GM21576 (cell line): ENCODE data around the gene PTPRK.

Experiments used
- ATAC-seq: cut with Tn5 transposase; IDR thresholded peaks from one replicate; pipeline ENCODE4 v1.9.1; 2021; ENCODE audit warnings: mild to moderate bottlenecking, moderate library complexity; ENCODE audit not compliant: unreplicated experiment

The PTPRK gene

DNA sequence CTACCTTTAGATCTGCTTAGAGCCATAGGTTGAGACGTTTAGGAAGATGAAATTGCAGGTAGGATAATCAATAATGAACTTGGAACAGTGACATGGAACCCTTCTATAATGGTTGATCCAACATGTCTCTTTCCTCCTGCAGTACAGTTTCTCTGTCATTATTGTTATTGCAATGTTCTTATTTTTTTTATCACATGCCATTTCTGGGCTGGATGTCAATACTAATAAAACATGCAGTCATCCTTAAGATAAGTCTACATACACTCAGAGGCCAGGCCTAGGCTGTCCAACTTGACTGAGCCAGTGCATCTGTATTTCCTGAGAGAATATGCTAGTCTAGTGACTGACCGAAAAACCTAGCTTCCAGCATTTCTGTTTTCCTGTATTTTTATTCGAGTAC is 544.3 kb downstream of the PTPRK start:
- ATAC-seq, result no peak

DNA sequence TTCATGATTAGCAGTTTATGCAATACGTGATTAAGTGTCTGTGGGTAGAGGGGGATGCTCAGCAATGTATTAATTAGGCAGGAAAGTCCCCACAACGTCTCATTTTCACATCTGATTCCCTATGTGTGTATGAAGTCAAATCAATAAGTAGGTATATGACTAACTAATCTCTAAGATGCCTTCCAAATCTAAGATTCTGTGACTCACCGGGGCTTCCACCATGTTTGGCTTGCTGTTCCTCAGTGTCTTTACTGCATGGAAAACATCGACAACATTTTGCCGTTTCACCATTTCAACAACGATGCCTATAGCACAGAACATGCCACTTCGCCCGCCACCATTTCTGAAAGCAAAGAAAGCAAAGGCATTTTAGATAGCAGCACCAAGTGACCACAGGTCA is 547.6 kb downstream of the PTPRK start:
- no peak for ATAC-seq

DNA sequence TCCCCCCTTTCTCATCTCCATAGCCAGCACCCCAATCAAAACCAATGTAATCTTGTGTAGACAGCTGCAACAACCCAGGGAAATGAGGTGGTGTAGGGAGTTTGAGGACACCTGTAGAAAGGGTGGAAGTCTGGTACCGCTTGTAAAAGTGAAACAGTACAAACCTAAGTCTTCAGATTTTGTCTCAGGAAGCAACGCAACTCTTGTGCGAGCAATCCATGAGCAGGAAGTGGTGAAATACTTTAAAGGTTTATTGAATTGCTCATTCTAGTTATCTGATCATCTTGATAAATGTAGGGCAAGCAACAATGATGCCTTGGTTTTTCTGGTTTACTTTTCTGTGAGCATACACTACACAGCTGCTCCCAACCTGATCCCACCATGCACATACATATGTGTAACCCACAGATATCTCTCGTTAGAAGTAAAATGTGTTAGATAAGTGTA is 548.4 kb downstream of the PTPRK start:
- no peak for ATAC-seq

DNA sequence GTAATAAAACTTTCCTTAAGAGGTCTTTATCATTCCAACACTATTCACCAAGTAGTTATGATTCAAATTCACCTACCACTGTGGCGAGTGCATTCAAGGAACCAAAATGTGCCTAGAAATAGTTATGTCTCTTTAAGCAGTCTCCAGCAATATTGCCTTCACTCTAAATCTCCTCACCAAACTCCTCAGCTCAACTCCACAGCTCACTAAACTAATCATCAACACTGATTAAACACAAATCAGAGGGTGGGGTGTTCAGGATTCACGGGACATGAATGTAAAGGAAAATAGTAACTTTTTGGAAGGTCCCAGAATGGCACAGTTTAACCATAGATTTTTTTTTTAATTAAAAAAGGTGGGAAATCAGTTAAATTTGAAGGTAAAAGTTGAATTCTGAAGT is 549.0 kb downstream of the PTPRK start:
- no peak for ATAC-seq

DNA sequence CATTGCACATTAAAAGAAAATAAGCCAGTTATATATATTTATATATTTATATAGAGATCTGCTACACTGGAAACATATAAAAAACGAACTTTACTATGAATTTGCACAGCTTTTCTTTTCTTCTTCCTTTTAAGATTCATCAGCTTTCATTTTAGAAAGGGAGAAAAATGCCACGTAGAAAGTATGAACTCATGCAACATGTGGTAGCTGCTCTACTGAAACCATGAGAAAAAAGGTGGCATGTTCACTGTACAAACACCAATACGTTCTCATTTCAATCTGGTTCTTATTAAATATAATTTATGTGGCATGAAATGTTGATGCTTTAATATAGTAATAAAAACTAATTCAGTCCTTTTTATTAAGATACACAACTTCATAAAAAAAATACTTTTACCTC is 550.7 kb downstream of the PTPRK start:
- no peak for ATAC-seq

DNA sequence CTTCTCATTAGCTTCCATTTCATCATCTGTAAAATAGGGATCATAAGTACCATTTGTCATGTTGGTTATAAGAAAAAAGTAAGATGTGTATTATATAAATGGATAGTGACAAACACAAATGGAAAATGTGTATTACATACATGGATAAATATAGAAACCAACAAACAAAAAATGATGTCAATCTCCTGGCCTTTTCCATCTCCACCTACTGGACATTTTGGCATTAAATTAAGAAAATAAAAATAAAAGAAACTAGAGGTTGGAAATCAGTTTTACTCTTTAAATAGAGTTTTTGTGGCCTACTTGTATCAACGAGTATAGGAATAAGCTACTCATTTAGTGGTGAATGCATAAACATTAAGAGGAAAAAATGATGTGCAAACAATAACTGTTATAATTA is 552.0 kb downstream of the PTPRK start:
- ATAC-seq, result no peak

DNA sequence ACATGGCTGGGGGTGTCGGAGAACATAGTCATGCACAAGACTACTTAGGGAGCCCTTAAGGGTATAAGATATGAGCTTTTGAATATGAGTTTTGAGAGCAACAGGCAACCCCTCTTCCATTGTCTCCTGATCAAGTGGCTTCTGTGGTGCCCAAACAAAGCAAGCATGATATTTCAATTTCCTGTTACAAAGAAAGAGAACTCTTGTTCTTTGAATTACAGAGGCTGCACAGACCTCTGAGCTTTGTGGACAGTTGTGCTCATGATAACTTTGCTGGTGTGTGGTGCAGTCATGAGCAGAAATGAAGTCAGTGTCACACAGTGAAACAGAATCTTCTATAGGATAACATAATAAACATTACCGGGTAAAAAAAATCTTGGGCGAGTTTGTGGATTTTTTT is 552.7 kb downstream of the PTPRK start:
- ATAC-seq, result no peak

DNA sequence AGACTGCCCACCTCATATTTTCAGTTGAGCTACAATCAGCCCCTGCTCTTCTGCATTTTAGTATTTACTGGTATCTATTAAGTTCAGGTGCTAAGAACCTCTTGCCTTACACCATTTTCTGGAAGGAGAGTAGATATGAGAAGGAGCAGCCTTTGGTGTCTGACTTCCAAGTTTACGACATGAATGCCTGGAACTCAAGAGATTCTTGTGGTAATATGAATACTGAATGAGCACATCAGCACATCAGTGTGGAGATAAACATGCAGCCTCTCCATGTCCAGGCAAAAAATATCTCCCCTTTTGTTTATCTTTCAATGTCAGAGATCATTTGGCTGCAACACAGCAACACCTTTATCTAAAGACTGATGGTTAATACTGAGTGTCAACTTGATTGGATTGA is 553.8 kb downstream of the PTPRK start:
- no peak for ATAC-seq

DNA sequence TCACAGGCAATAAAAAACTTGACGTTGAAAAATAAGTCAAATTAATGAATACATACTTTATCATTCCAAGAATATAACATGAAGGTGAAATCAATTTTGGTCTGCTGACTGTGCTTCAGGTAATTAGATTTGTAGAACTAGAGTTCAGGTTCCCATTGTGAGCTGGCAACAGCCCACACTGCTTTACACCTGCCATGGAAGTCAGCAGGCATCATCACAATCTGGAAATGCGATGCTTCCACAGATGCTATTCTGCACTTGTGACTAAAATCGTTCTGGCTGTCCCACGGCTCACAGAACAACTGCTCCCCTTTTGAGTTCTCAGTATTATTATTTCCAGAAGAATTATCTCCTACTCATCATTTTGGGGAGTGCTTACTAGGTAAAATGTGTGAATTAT is 556.9 kb downstream of the PTPRK start:
- ATAC-seq, result no peak

DNA sequence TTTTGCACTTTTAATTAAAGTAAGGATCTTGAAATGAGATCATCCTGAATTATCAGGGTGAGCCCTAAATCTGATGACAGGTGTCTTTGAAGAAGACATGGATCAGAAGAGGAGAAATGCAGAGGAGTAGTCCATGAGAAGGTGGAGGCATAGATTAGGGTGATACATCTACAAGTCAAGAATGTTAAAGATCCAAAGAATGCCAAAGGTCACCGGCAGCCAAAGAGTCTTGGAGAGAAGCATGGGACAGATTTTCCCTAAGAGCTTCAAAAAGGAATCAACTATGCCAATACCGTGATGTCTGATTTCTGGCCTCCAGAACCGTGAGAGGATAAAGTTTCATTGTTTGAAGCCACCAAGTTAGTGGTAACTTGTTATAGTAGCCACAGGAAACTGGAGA is 560.5 kb downstream of the PTPRK start:
- ATAC-seq, result no peak

DNA sequence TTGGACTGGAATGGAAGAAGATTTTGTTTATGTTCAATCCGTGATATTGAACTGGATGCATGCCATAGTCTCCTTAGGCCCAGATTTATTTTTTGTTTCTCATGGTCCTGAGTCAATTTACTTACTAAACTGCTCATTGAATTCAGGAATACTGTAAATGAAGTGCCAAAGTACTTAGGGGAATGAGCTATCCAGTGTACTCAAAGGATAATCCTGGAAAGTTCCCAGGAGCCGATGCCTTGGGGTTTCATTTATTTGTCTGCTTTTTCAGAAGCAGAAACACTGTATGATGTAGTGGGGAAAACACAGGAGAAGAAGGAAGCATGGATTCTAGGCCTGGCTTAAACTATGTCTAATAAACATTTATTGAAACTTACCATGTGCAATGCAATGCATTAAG is 563.4 kb downstream of the PTPRK start:
- ATAC-seq, result no peak

DNA sequence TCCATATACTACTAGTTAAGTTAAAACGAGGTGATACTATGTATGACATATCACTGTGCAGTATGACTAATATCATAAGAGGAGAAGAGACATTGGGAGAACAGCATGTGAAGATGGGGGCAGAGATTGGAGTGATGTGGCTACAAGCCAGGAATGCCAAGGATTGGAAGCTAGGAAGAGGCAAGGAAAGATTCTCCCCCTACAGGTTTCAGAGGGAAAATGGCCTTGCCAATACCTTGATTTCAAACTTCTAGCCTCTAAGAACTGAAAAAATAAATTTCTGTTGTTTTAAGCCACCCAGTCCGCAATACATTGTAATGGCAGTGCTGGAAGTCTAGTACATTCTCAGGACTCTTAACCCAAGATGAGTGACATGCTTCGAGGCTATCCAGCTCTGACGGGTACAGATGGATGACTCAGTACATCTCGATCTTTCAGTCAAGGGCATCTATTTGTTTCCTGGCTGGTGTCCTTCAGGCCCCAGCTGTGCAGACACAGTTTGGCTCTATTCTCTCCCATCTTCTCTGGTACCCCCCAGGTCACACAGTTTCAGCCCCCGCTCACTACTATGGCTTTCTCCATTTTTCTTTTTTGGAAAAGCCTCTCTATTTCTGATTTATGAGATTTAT is 564.0 kb downstream of the PTPRK start:
- no peak for ATAC-seq

DNA sequence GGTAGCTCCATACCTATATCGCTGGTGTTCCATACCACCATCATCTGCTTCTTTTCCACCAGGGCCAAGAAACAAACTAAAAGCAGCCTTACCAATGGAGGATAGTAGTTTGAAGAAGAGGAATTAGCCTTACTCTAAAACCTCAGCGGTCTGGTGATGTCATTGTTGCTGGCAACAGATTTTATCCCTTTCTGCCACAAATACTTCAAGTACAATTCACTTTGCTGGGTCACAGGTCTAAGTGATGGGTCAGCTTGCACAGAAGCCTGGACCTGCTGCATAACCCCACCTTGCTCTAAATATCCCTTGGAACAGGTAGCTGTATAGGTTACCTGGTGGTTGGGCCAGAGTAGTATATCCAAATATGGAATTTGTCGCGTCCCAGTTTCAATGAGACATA is 566.3 kb downstream of the PTPRK start:
- no peak for ATAC-seq

DNA sequence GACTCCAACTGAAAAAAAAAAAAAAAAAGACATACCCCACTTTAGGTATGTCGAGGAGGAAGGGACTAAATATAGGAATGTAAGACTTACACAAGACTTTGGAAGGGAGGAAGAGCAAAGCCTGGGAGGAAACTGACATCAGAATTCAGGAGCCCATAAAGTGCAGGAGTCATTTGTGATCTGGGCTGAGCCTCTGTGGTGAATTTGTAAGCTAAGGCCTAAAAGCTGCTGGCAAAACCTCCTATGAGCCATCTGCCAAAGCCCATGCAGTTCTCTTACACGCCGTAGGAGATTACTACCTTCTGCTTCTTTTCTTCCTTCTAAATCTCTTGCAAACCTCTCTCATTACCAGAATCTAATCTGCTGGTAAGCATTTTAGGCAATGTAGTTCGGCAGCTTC is 567.6 kb downstream of the PTPRK start:
- ATAC-seq, result no peak

DNA sequence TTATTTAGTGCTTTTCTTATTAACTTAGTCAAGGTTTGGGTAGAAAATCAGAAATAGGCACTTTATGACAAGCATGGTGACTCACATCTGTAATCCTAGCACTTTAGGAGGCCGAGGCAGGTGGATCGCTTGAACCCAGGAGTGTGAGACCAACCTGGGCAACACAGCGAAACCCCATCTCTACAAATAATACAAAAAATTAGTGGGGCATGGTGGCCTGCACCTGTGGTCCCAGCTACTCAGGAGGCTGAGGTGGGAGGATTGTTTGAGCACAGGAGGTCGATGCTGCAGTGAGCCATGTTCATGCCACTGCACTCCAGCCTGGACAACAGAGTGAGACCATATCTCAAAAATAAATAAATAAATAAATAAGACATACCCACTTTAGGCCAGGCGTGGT is 568.2 kb downstream of the PTPRK start:
- no peak for ATAC-seq

DNA sequence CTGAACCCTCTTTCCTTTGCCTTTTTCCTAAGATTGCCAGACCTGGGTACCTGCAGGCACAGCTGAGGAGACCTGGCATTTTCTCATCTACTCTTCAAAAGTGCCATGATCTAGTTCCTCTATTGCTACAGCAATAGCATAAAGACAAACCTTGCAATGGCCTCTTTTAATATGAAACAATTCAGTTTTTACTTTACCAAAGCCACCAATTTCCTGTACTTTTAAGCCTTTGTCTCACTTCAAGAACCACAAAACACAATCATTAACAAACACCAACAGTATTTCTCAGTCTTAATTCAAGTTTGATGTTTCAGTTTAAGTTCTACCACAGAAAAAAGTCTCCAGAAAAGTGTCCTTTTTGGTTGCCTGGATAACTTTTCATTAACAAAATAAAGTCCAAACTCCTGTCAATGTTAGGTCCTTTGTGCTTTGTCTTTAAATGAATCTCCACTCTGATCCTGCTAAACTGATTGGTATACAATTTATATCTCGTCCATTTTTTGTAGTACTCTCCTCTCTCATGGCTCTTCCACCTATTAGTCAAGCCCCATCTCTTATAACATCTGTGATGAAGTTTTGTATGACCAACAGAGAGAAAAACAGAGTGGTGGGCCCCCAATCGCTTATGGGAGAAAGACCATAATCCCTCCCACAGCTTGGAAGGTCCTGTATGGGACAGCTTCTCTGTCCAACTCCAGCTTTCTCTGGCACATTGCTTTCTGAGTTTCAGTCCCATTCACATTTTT is 569.1 kb downstream of the PTPRK start:
- peak; percentile 74 for ATAC-seq

DNA sequence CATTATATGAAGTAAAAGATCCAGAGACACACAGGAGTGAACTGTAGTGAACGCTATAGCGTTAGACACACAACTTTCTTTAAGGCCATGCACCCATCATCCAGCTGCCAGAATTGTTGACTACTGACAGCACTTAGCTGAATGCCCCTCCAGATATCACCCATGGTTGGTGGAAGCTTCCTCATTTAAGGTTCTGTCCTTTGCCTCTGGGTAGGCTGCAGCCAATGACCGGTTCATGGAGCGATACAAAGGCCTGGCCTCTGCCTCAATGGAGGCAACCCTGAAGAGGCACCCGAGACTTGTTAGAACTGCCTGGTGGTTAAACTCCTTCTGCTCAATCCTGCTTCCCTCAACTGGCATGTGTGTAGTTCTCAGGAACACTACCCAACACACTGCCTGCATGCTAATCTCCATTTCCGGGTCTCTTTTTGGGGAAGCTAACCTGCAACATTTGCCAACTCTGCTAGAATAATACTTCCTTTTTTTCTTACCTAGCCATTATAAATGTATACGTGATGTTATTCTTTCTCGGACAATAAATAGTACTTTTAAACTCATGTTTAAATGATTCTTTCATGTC is 569.7 kb downstream of the PTPRK start:
- ATAC-seq, result peak; percentile 36

DNA sequence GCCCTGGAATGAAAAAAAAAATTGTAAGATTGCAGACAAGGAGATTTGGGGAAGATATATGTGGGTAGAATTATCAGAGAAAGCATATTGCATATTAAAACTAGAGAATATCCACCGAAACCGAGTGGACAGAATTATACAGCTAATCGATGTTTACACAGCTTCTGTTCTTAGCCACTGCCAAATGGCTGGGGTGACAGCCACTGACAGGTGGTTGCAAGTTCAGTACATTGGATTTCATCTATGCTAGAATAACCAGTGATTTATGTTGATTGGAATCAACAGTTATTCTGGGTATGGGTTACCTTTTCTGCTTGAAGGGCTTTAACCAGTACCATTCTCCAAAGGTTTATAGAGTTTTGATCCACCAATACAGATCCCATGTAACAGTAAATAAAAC is 571.1 kb downstream of the PTPRK start:
- no peak for ATAC-seq

DNA sequence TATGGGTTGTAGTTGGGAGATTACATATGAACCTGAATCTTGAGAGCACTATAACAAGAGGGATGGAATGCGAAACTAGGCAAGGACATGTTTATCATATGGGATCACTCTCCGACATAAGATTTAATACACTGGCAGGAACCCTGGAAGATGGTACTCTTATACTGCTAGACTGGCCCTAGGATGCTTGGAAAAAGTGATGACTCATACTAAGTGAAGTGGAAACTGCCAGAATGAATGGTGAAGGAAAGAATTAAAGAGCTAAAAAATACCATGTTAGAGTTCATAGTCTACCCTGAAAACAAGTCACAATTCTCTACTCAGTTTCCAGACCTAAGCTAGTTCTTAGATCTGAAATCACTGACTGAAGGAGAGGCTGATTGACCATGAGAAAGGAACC is 574.0 kb downstream of the PTPRK start:
- no peak for ATAC-seq

DNA sequence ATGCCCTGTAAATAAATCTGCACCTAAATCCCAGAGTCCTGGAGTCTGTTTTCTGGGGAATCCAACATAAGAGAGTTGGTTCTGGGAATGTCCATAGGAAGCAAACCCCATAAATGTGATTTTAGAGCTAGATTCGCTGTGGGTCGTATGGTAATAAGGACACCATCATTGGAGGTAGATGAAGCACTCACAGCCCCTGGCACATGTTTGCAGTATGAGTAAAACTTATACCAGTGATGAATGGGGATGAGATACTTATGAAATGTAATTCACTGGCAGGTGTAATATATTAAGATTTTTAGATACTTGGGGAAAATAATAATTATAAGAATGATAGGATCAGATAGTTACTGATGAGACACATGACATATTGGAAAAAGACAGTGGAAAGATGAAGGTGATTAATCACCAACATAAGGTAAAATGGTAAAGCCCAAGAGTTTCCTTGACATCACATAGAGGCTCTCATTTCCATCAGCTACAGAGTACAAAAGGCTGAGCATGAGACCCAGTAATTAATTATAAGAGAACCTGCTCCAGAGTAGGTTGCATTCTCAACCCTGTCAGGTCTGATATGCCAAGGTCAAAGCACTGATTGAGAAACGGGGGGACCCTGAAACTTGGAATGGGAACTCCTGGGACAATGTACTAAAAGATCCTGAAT is 574.8 kb downstream of the PTPRK start:
- no peak for ATAC-seq

DNA sequence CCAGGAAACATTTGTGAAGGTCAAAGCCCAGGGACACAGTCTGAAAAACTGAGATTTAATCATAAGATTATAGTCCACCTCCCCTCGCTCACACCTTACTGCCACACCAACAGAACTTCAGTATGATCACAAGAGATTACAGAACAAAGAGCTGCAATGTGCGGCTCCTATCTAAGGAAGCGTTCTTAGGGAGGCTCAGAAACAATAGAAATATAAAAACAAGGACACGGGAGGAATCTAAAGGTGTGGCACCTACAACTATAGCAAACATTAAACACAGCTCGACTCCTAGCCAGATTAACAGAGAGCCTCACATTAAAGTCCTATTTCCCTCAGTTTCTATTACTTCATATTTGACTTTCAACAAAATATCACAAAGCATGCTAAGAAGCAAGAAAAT is 579.2 kb downstream of the PTPRK start:
- ATAC-seq, result no peak
